A673 (cell line): ENCODE data around the gene GGA1. TPM values are rescaled to one million over a fixed set of nuclear protein-coding genes. Genes with fewer than 3 reads are reported as not detected.
A peak's percentile ranks its signal among the peaks of the same experiment; 100 is the strongest.
"Not testable (repeated sequence)": the region's sequence is repeated elsewhere in the genome, so short reads cannot be mapped to it uniquely, and the experiment has no call there.

ENCODE experiments used
- BruUV-seq: library from RNA; stranded (reverse); fragments of 400-500 nt; replicated peaks from 2 replicates; lab custom pipeline; 2021; lab: Mats Ljungman, UMichigan
- CTCF ChIA-PET: fragments of 300-600 bp; sonication (Branson Sonifier 250); formaldehyde crosslinking; loops from one replicate; lab custom pipeline; 2022; ENCODE audit warnings: antibody characterized with exemption; lab: Charles Lee
- POLR2A ChIA-PET: fragments of 300-600 bp; sonication (Branson Sonifier 250); formaldehyde crosslinking; loops from one replicate; lab custom pipeline; 2022; ENCODE audit warnings: antibody characterized with exemption; ENCODE audit not compliant: low non-redundant PET; lab: Charles Lee
- DNase-seq: peaks from one replicate; pipeline ENCODE4 v3.0.0-alpha.2; 2015; ENCODE audit warnings: low spot score
- H3K27ac ChIP-seq: fragments of 200-600 bp; sonication (generic); 2 replicates; pipeline ENCODE4 v1.5.1; 2016; ENCODE audit warnings: mixed run types, low read depth, mild to moderate bottlenecking, mixed read lengths, antibody characterized with exemption, low read length; ENCODE audit not compliant: poor library complexity, severe bottlenecking
- H3K27me3 ChIP-seq: fragments of 200-600 bp; sonication (generic); replicated peaks from 2 replicates; pipeline ENCODE4 v1.6.1; 2017; ENCODE audit warnings: mixed run types, low read depth, mild to moderate bottlenecking, mixed read lengths, antibody characterized with exemption, low read length; ENCODE audit not compliant: insufficient read depth, poor library complexity
- H3K36me3 ChIP-seq: fragments of 200-600 bp; sonication (generic); 2 replicates; pipeline ENCODE4 v1.6.1; 2016; ENCODE audit warnings: mixed run types, mild to moderate bottlenecking, mixed read lengths, antibody characterized with exemption, low read length; ENCODE audit not compliant: insufficient read depth, poor library complexity, severe bottlenecking
- H3K4me1 ChIP-seq: fragments of 200-600 bp; sonication (generic); 2 replicates; pipeline ENCODE4 v1.6.1; 2017; ENCODE audit warnings: mixed run types, mild to moderate bottlenecking, mixed read lengths, antibody characterized with exemption, low read length; ENCODE audit not compliant: insufficient read depth, poor library complexity, severe bottlenecking
- H3K4me3 ChIP-seq: fragments of 200-600 bp; sonication (generic); 2 replicates; pipeline ENCODE4 v1.5.1; 2016; ENCODE audit warnings: low read depth, mixed run types, mild to moderate bottlenecking, mixed read lengths, low read length; ENCODE audit not compliant: poor library complexity, severe bottlenecking
- H3K9me3 ChIP-seq: fragments of 200-600 bp; sonication (generic); 2 replicates; pipeline ENCODE4 v1.6.1; 2016; ENCODE audit warnings: mixed run types, low read depth, mild to moderate bottlenecking, mixed read lengths, antibody characterized with exemption, low read length; ENCODE audit not compliant: poor library complexity, severe bottlenecking
- CTCF ChIP-seq: fragments of 300-800, 200-600 bp; sonication (generic); conservative IDR thresholded peaks from 2 replicates; pipeline ENCODE4 v1.5.1; 2017; ENCODE audit warnings: low read depth, mild to moderate bottlenecking, antibody characterized with exemption, low read length, moderate library complexity, mixed read lengths
- EZH2 ChIP-seq: fragments of 200-600 bp; sonication (generic); IDR thresholded peaks from 2 replicates; pipeline ENCODE4 v1.6.1; 2017; ENCODE audit warnings: borderline replicate concordance, low read depth, mild to moderate bottlenecking, mixed read lengths, antibody characterized with exemption, low read length; ENCODE audit not compliant: poor library complexity, severe bottlenecking
- intact Hi-C: fragments of 100-400 bp; cut with micrococcal nuclease; formaldehyde crosslinking; loops from one replicate; pipeline ENCODE4 v1.10.0; 2022; ENCODE audit not compliant: unreplicated experiment
- total RNA-seq: library from RNA; stranded (reverse); gene quantifications from 2 replicates; pipeline ENCODE4 v1.2.3, GENCODE V29; 2021

GGA1 gene
- total RNA-seq, 1 experiment from 2014 or later = 74.6 TPM

- Histone ChIP-seq H3K4me1 (peaks cover 24% of the 10 kb centered on the region), H3K9me3 (no peaks in the 10 kb centered on the region), H3K4me3 (peak overlapping the region; percentile 97), H3K27ac (peak overlapping the region; percentile 99), H3K27me3 (no peaks in the 10 kb centered on the region), H3K36me3 (no peaks in the 10 kb centered on the region)
- BruUV-seq = no TSS peak
- intact Hi-C loops = loop anchor here (5.0 kb wide), 1 partner anchor 66 kb away; no protein-coding TSS in a partner anchor
- ChIA-PET POLR2A (interaction anchor here (0.5 to 0.8 kb wide), 3 partner anchors 8 to 557 kb away, joined by 3 to 17 read pairs (median 15); no protein-coding TSS in a partner anchor), CTCF (interaction anchor here (0.7 to 2.7 kb wide), 6 partner anchors 16 to 591 kb away, joined by 3 to 10 read pairs (median 6); no protein-coding TSS in a partner anchor)
- TF ChIP-seq CTCF = no peak
- DNase-seq = no peak
Observed at GRCh38 chr22:37607935-37608476, 628 bp upstream of the GGA1 start.

GRCh38 chr22:37609240-37610152 is 862 bp downstream of the GGA1 start:
- BruUV-seq = no TSS peak
- peak overlapping the region; percentile 97 for H3K4me3 ChIP-seq
- DNase-seq = peak; percentile 55
- H3K27ac ChIP-seq = peak overlapping the region; percentile 99
- H3K4me1 ChIP-seq = peaks cover 31% of the 10 kb centered on the region
- TF ChIP-seq CTCF (no peak), EZH2 (no peak)
- POLR2A ChIA-PET = no interaction called here
- H3K36me3 ChIP-seq = peaks cover 6% of the 10 kb centered on the region
- CTCF ChIA-PET = interaction anchor here (1.2 to 2.7 kb wide), 3 partner anchors 33 to 72 kb away, joined by 3 to 9 read pairs (median 3); no protein-coding TSS in a partner anchor
- no peaks in the 10 kb centered on the region for H3K9me3 ChIP-seq
- H3K27me3 ChIP-seq = no peaks in the 10 kb centered on the region
- intact Hi-C loops = loop anchor here (5.0 kb wide), 1 partner anchor 67 kb away; no protein-coding TSS in a partner anchor

- CTCF ChIA-PET = interaction anchor here (1.2 kb wide), 1 partner anchor 33 kb away, joined by 3 read pairs; no protein-coding TSS in a partner anchor
- BruUV-seq = TSS peak; percentile 41
- H3K27ac ChIP-seq = peak overlapping the region; percentile 99
- H3K36me3 ChIP-seq, H3K27me3 ChIP-seq, DNase-seq, H3K9me3 ChIP-seq, intact Hi-C loops, POLR2A ChIA-PET: not testable (repeated sequence)
- H3K4me1 ChIP-seq = peaks cover 31% of the 10 kb centered on the region
- H3K4me3 ChIP-seq = peak overlapping the region; percentile 97
Observed at GRCh38 chr22:37610153-37610475, 1.5 kb downstream of the GGA1 start.
